C1 segment of cervical spinal cord (tissue), 14 donors: ENCODE data around the gene MAD2L2.

ENCODE experiments used
- DNase-seq, 14 donors: peaks; one replicate each; lab custom pipeline; 2025; lab: John Stamatoyannopoulos, UW

Gene MAD2L2

GRCh38 chr1:11684070-11684469, 3.1 kb upstream of the MAD2L2 start:
- no peak for DNase-seq

GRCh38 chr1:11682799-11683198, 1.9 kb upstream of the MAD2L2 start:
- DNase-seq = no peak

- DNase-seq = no peak
Observed at GRCh38 chr1:11682287-11682771, 1.4 kb upstream of the MAD2L2 start.

- peak in 3 of 14 donors; percentile 37 to 58 (median 51) for DNase-seq
Observed at GRCh38 chr1:11680270-11681070, 478 bp downstream of the MAD2L2 start.

- no peak for DNase-seq
Observed at GRCh38 chr1:11678442-11678841, 2.5 kb downstream of the MAD2L2 start.

GRCh38 chr1:11676386-11677103, 4.4 kb downstream of the MAD2L2 start:
- DNase-seq = no peak

- DNase-seq = no peak
Observed at GRCh38 chr1:11675325-11675724, 5.6 kb downstream of the MAD2L2 start.

GRCh38 chr1:11674488-11674887, 6.5 kb downstream of the MAD2L2 start:
- no peak for DNase-seq

- no peak for DNase-seq
Observed at GRCh38 chr1:11673089-11673769, 7.7 kb downstream of the MAD2L2 start.

- DNase-seq = no peak
Observed at GRCh38 chr1:11671544-11672286, 9.2 kb downstream of the MAD2L2 start.

GRCh38 chr1:11671205-11671543, 9.8 kb downstream of the MAD2L2 start:
- no peak for DNase-seq

- DNase-seq = no peak
Observed at GRCh38 chr1:11670747-11671146, 10.2 kb downstream of the MAD2L2 start.

GRCh38 chr1:11668516-11668915, 12.4 kb downstream of the MAD2L2 start:
- DNase-seq = no peak

- DNase-seq = peak in 8 of 14 donors; percentile 21 to 59 (median 24)
Observed at GRCh38 chr1:11664336-11665065, 16.4 kb downstream of the MAD2L2 start.

- DNase-seq = no peak
Observed at GRCh38 chr1:11661103-11661502, 19.8 kb downstream of the MAD2L2 start.

- no peak for DNase-seq
Observed at GRCh38 chr1:11659748-11660147, 21.2 kb downstream of the MAD2L2 start.

GRCh38 chr1:11658542-11658941, 22.4 kb downstream of the MAD2L2 start:
- no peak for DNase-seq

GRCh38 chr1:11657654-11658053, 23.3 kb downstream of the MAD2L2 start:
- no peak for DNase-seq

- peak in 1 of 14 donors; percentile 27 for DNase-seq
Observed at GRCh38 chr1:11654939-11655808, 25.8 kb downstream of the MAD2L2 start.
